ENCODE data around the gene TXNRD1.

DNA sequence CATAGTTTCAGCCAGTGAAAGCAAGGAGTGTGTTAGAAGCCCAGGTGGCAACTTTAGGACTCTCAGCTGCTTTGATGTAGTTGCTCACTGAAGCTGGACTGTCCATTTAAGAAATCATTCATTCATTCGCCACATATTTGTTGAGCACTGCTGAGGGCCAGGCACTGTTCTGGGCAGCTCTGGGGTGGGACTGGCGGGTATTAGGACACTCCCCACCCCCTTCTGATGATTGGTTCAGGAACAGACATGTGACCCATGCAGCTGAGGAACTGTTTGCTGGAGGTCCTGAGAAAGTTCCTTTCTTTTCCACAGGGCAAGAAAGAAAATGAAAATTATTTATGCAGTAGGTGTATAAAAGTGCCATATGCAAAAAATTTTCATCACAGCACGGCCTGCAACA is 170.9 kb downstream of the TXNRD1 start:
- TF ChIP-seq ZNF202 (tag by site-specific recombination; IDR thresholded peaks at IDR 0.05; ENCODE audit: borderline replicate concordance) (no peak), ZNF423 (tag by site-specific recombination; IDR thresholded peaks at IDR 0.05) (no peak), KLF16 (tag by site-specific recombination; IDR thresholded peaks at IDR 0.05) (no peak), GLI4 (tag by site-specific recombination; IDR thresholded peaks at IDR 0.05) (no peak), ZNF571 (tag by site-specific recombination; IDR thresholded peaks at IDR 0.05) (no peak)
- TF ChIP-seq, protein P1, sequence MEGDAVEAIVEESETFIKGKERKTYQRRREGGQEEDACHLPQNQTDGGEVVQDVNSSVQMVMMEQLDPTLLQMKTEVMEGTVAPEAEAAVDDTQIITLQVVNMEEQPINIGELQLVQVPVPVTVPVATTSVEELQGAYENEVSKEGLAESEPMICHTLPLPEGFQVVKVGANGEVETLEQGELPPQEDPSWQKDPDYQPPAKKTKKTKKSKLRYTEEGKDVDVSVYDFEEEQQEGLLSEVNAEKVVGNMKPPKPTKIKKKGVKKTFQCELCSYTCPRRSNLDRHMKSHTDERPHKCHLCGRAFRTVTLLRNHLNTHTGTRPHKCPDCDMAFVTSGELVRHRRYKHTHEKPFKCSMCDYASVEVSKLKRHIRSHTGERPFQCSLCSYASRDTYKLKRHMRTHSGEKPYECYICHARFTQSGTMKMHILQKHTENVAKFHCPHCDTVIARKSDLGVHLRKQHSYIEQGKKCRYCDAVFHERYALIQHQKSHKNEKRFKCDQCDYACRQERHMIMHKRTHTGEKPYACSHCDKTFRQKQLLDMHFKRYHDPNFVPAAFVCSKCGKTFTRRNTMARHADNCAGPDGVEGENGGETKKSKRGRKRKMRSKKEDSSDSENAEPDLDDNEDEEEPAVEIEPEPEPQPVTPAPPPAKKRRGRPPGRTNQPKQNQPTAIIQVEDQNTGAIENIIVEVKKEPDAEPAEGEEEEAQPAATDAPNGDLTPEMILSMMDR (tag by site-specific recombination; IDR thresholded peaks at IDR 0.05) = no peak
